ENCODE data around the gene FBXL7.

The FBXL7 gene

GRCh38 chr5:15748266-15748665 is 248.3 kb downstream of the FBXL7 start:
- DNase-seq (ENCODE audit: low read depth): no peak
- TF ChIP-seq CTCF (IDR thresholded peaks at IDR 0.05; ENCODE audit: insufficient read depth, low read depth, low read length, missing control alignments): no peak
- no peak overlapping the region for H3K4me3 ChIP-seq (ENCODE audit: low read depth, low read length)

- DNase-seq (ENCODE audit: low read depth): no peak
- H3K4me3 ChIP-seq (ENCODE audit: low read depth, low read length): no peak overlapping the region
- no peak for TF ChIP-seq CTCF (IDR thresholded peaks at IDR 0.05; ENCODE audit: insufficient read depth, low read depth, low read length, missing control alignments)
These were observed 252.8 kb downstream of the FBXL7 start for GRCh38 chr5:15752663-15753285.

GRCh38 chr5:15753752-15754151 is 253.8 kb downstream of the FBXL7 start:
- no peak overlapping the region for H3K4me3 ChIP-seq (ENCODE audit: low read depth, low read length)
- DNase-seq (ENCODE audit: low read depth): no peak
- no peak for TF ChIP-seq CTCF (IDR thresholded peaks at IDR 0.05; ENCODE audit: insufficient read depth, low read depth, low read length, missing control alignments)

GRCh38 chr5:15757103-15757502 is 257.1 kb downstream of the FBXL7 start:
- DNase-seq (ENCODE audit: low read depth): no peak
- TF ChIP-seq CTCF (IDR thresholded peaks at IDR 0.05; ENCODE audit: insufficient read depth, low read depth, low read length, missing control alignments): no peak
- no peak overlapping the region for H3K4me3 ChIP-seq (ENCODE audit: low read depth, low read length)

GRCh38 chr5:15757619-15758018 is 257.6 kb downstream of the FBXL7 start:
- DNase-seq (ENCODE audit: low read depth): no peak
- TF ChIP-seq CTCF (IDR thresholded peaks at IDR 0.05; ENCODE audit: insufficient read depth, low read depth, low read length, missing control alignments): no peak
- H3K4me3 ChIP-seq (ENCODE audit: low read depth, low read length): no peak overlapping the region

GRCh38 chr5:15762668-15763067 is 262.7 kb downstream of the FBXL7 start:
- TF ChIP-seq CTCF (IDR thresholded peaks at IDR 0.05; ENCODE audit: insufficient read depth, low read depth, low read length, missing control alignments): no peak
- DNase-seq (ENCODE audit: low read depth): no peak
- no peak overlapping the region for H3K4me3 ChIP-seq (ENCODE audit: low read depth, low read length)

- DNase-seq (ENCODE audit: low read depth): no peak
- H3K4me3 ChIP-seq (ENCODE audit: low read depth, low read length): no peak overlapping the region
- TF ChIP-seq CTCF (IDR thresholded peaks at IDR 0.05; ENCODE audit: insufficient read depth, low read depth, low read length, missing control alignments): no peak
These were observed 263.8 kb downstream of the FBXL7 start for GRCh38 chr5:15763754-15764153.

All from GM12865 (cell line).